ENCODE data around the gene CCDC34. TPM values are rescaled to one million over a fixed set of nuclear protein-coding genes. Genes with fewer than 3 reads are reported as not detected.

CCDC34 gene
- total RNA-seq, 2 donors from 2014 or later, result 19.7 to 20.8 TPM

DNA sequence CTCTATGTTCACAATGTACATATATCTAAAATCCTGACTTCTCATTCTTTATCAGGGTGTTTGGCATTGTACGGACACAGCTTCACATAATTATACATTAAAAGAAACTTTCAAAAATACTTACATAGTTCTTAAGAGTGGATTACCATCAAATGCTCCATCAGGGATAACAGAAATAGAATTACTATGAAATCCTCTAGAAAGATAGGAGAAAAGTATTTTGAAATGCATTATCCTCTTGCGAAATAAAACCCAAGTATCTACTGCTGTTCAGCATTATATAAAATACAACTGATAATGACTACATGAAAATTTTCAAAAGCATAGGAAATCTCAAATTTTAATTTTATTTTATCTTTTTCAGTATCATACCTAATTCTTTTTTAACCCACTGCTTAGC, 17.8 kb upstream of the CCDC34 start:
- no peaks in the 10 kb centered on the region for H3K9me3 Mint-ChIP-seq
- no peak overlapping the region for H3K27ac Mint-ChIP-seq
- H3K36me3 Mint-ChIP-seq, result no peaks in the 10 kb centered on the region
- DNase-seq (ENCODE audit: low spot score in 2 of 2), result no peak
- no peak for ATAC-seq

DNA sequence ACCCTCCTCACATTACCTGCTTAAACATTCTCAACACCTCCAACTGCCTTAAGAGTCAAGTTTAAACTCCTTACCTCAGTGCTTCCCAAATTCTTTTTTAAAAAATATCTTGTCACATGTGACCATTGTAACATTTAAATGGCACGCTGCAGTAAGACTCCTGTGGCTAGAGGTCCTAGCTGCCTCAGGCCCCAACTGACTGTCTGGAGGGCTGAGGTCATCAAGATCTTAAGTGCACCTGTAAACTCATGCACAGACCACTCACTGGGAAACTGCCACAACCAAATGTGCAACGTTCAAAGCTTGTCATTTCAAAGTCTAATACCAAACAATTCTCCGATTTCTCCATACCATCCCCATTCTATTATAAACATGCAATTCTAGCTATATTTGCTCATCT, 16.4 kb upstream of the CCDC34 start:
- no peaks in the 10 kb centered on the region for H3K36me3 Mint-ChIP-seq
- H3K9me3 Mint-ChIP-seq, result no peaks in the 10 kb centered on the region
- ATAC-seq (no peak), DNase-seq (ENCODE audit: low spot score in 2 of 2) (no peak)
- no peak overlapping the region for H3K27ac Mint-ChIP-seq

DNA sequence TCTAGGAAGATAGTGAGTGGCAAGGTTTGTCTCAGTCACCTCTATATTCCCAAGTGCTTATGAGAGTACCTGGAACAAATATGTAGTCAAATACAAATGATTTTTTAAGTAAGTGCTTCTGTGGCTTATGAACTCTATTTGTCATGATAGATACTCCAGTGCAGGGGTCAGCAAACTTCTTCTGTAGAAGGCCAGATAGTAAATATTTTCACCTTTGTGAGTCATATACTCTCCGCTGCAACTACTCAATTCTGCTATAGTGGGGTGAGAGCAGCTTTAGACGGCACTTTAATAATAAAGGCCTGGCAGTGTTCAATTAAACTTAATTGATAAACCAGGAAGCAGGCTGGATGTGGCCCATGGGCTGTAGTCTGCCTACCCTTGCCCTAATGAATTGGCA, 12.4 kb upstream of the CCDC34 start:
- no peak for ATAC-seq
- Mint-ChIP-seq H3K9me3 (no peaks in the 10 kb centered on the region), H3K27ac (no peak overlapping the region), H3K36me3 (no peaks in the 10 kb centered on the region)
- no peak for DNase-seq (ENCODE audit: low spot score in 2 of 2)

DNA sequence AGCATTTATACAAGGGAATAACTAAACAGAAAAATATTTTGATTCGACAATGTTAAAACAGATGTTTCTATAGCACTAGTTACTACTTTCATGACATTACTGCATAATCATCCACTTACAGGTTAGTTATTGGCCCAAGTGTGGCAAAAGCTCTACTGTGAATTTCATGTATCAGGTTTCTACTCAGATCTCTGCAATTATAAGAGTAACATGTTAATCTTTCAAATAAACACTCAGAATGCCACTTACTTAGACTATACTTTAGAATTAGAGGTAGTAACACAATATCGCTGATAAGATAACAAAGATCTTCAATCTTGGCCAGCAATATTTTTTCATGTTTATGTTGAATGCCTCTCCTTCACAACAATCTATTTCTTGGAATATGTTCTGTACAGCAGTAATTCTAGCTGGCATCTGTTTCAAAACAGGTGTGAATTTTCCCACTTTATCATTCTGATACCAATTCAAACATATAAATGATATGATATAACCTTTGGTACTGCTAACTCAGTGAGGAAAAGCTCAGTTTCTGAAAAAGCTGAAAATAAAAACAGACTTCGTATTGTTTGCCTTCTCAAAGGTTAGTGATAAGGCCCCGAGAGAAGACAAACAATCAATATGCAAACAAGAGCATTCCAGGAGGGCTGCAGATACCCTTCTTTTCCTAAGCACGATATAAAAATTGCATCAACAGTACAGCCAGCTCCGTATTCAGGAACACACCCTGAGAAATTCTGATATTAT, 11.0 kb upstream of the CCDC34 start:
- H3K36me3 Mint-ChIP-seq, result no peaks in the 10 kb centered on the region
- DNase-seq (ENCODE audit: low spot score in 2 of 2) (no peak), ATAC-seq (no peak)
- no peaks in the 10 kb centered on the region for H3K9me3 Mint-ChIP-seq
- H3K27ac Mint-ChIP-seq, result no peak overlapping the region

DNA sequence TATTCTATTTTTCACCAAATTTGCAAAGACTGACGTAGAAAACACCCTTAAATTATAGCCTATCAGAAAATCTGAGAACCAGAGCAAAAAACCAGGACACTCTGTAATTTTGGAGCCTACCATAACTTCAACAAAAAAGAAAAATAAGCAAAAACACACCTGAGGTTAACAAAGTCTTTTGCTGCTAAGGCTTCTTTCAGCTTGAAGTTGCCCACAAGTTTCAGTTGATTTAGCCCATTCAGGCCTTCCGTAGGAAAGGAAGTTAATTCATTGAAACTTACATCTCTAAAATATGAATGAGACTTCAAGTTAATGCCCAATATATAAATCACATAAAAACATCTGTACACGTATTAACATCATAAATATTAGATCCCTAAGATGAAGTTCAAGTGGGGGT, 10.4 kb upstream of the CCDC34 start:
- DNase-seq (ENCODE audit: low spot score in 2 of 2), result no peak
- Mint-ChIP-seq H3K36me3 (no peaks in the 10 kb centered on the region), H3K9me3 (no peaks in the 10 kb centered on the region), H3K27ac (no peak overlapping the region)
- ATAC-seq, result no peak

DNA sequence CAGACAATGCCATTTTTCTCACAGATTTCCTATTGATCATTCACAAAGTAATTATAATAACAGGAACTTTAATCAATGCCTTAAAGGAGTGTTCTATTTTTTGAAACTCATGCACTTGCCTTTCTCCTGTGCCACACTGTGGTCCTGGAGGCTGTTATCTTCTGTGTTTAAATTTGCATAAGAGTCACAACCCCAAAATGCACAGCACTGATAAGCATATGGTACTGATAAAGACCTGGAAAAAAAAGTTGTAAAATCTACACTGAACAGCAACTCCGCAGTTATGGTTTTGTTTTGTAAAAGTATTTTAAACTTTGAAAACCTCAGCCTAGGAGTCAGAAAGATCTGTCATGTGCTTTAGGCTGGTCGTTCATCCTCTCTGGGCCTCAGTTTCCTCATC, 9.1 kb upstream of the CCDC34 start:
- Mint-ChIP-seq H3K27ac (no peak overlapping the region), H3K36me3 (no peaks in the 10 kb centered on the region), H3K9me3 (no peaks in the 10 kb centered on the region)
- DNase-seq (ENCODE audit: low spot score in 2 of 2), result no peak
- no peak for ATAC-seq

DNA sequence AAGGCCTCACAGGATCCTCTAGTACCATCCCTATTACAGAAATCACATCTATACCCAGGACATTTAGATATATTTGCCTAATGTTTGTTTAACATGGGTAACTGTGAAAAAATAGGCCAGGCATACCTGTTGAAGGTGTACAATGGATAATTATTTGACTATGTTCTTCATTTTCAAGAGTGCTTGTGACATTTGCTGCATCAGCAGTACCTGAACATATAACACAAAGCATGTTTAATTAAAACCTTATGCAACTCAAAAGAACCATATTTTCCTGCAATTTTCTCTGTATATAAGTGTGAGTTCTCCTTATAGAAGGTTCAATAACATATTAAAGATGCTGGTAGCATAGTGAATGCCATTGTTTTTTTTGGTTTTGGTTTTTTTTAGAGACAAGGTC, 8.5 kb upstream of the CCDC34 start:
- no peak for ATAC-seq
- Mint-ChIP-seq H3K9me3 (no peaks in the 10 kb centered on the region), H3K36me3 (no peaks in the 10 kb centered on the region), H3K27ac (no peak overlapping the region)
- no peak for DNase-seq (ENCODE audit: low spot score in 2 of 2)

DNA sequence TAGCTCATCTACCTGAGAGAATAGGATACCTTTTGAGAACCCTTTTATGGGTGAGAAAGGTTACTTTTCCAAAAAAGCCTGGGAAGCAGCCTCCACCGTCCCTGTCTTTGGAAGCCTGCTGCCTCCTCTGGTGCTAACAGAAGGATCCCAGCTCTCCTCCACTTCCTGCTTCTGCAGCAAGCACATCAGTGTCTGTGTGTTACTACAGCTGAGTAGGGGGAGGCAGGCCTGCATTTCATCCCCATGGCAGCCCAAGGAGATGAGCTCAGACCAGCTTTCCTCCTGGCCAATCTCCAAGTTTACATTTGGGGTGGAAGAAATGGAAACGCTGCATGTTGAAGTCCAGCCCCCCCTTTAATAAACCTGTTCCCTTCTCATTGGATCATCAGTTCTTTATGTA, 7.4 kb upstream of the CCDC34 start:
- no peak overlapping the region for H3K27ac Mint-ChIP-seq
- no peaks in the 10 kb centered on the region for H3K36me3 Mint-ChIP-seq
- no peaks in the 10 kb centered on the region for H3K9me3 Mint-ChIP-seq
- DNase-seq (ENCODE audit: low spot score in 2 of 2) (no peak), ATAC-seq (no peak)

DNA sequence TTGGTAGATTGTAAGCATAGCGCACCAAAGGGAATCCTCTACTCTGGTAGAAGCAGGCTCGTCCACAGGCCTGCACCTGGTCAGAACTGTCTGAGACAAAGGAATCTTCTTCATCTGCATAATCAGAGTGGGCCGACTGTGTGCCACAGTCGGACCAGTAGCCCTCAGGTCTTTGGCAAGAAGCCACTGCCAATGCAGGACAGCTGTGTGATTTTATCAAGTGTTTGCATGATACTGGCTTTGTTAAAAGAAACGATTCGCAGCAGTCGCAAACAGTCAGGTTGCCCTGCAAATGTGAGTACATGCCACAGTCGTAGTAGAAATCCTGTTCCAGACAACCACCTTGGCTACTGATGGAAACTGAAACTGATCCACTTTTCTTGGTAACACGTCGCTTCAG, 4.9 kb upstream of the CCDC34 start:
- Mint-ChIP-seq H3K27ac (no peak overlapping the region), H3K9me3 (no peaks in the 10 kb centered on the region), H3K36me3 (peaks cover 0 to 6% of the 10 kb centered on the region in 2 donors)
- ATAC-seq (no peak), DNase-seq (ENCODE audit: low spot score in 2 of 2) (no peak)

DNA sequence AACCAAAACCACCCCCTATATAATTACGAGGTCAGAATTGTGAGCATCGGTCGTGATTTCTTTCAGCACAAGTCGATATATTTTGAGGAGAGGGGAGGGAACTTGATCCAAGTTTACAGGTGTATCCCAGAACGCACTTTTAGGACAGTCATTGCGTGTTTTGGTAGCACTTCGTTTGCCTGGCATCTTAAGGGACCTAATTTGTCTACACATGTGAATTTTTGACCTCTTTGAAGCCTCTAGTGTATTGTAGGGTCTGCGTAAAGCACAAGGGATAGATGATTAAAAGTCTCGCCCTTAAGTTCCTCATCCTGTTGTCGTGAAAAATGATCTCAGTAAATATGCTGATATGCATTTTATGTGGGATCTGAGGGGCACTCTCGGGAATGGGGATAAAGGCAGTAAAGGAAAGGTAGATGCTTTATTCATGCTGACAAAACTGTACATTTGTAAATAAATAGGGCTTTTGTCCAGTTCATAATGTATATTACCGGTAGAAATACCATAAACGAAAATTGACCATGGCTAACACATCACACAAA, 632 bp upstream of the CCDC34 start:
- peaks cover 0 to 9% of the 10 kb centered on the region in 2 donors for H3K36me3 Mint-ChIP-seq
- H3K27ac Mint-ChIP-seq, result peak overlapping the region; percentile 92 to 94
- ATAC-seq (no peak), DNase-seq (ENCODE audit: low spot score in 2 of 2) (no peak)
- H3K9me3 Mint-ChIP-seq, result no peaks in the 10 kb centered on the region

DNA sequence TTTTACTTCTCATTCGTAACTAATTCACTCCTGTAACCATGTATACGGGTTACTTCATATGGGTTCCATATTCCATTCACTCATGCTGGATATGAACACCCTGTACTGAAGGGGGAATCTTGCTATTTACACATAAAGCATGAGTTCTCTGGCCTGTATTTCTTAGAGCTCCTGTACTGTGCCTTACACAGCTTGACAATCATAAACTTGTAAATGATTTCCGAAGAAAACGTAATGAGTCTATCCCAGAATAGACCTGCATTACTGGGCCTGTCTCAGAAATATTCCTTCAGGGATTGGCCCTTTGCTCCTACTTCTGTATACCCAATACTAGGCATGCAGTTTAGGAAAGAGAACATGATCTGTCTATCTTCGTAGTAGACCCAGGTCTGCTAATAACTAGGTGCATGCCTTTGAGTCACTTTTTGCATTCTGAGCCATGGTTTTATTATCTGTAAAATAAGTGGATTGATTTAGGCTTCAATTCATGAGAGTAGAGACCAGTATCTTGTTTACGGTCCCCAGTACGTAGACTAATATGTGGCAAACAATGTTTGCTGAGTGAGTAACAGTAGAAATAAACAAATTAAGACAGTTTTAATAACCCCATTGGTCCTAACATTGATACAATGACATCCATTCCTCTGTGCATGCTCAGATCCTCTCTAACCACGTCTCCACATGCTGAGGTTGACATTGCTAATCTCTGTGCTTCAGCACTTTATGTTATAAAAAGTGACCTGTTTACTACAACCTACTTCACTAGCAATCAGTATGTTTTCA, 1.2 kb downstream of the CCDC34 start:
- DNase-seq (ENCODE audit: low spot score in 2 of 2) (no peak), ATAC-seq (no peak)
- Mint-ChIP-seq H3K27ac (peak overlapping the region; percentile 82 to 92), H3K36me3 (peaks cover 0 to 9% of the 10 kb centered on the region in 2 donors), H3K9me3 (no peaks in the 10 kb centered on the region)

DNA sequence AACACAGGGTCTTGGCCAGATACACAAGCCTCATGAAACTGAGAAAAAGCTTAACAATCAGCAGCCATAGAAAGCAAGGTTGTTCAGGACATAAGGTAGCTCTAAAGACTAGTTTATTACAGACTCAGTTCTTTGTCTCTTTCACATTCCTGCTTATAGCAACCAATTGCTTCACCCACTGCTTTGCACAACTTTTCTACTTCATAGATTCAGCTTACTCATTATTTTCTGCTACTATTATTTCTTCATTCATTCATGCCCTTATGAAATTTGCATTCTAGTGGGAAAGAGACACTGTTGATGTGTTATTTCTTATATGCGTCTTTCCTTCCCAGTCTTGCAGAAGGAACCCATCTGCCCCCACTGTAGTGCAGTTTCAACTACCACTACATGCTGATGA, 4.7 kb downstream of the CCDC34 start:
- Mint-ChIP-seq H3K27ac (no peak overlapping the region), H3K36me3 (peaks cover 0 to 8% of the 10 kb centered on the region in 2 donors), H3K9me3 (no peaks in the 10 kb centered on the region)
- ATAC-seq, result no peak
- DNase-seq (ENCODE audit: low spot score in 2 of 2), result no peak

DNA sequence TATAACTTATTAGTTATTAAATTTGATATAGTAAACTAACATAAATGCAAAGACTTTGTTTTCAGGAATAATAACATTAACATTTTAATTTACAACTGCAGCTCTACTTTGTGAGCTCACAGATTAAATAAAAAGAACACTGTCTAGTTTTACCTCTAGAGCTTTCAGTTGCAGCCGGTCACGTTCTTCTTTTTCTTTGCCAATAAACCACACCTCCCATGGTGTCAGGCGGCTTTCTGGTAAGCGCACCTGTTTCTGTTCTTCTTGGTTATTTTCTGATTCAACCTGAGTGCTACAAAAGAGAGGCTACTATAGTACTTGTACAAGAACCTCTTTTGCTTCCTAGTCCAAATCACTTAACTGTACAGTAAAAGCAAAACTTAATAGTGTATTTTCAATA, 5.8 kb downstream of the CCDC34 start:
- ATAC-seq (no peak), DNase-seq (ENCODE audit: low spot score in 2 of 2) (no peak)
- Mint-ChIP-seq H3K27ac (no peak overlapping the region), H3K9me3 (no peaks in the 10 kb centered on the region), H3K36me3 (no peaks in the 10 kb centered on the region)

DNA sequence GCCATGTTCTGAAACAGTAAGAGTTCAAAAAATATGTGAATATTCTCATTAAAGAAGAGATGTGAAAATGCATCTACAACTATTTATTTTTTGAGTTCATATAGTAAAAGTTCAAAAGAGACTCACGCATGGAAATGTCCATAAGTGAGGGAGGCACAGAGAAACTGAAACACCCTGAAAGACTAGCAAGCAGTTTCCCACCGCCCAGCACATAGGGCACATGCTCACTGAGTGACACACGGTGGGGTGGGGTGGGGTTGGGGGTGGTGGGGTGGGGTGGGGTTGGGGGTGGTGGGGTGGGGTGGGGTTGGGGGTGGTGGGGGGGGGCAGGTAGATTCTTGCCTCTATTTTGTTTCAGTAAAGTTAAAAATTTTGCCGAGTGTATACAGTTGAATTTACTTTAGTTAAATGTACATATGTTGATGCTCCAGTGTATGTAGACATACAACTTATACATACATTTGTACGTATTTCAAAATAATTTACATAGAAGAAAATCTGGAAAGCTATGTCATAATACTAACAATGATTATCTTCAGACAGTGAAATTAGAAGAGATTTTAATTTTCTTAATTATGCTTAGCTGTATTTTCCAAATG, 6.3 kb downstream of the CCDC34 start:
- Mint-ChIP-seq H3K36me3 (no peaks in the 10 kb centered on the region), H3K27ac (no peak overlapping the region)

DNA sequence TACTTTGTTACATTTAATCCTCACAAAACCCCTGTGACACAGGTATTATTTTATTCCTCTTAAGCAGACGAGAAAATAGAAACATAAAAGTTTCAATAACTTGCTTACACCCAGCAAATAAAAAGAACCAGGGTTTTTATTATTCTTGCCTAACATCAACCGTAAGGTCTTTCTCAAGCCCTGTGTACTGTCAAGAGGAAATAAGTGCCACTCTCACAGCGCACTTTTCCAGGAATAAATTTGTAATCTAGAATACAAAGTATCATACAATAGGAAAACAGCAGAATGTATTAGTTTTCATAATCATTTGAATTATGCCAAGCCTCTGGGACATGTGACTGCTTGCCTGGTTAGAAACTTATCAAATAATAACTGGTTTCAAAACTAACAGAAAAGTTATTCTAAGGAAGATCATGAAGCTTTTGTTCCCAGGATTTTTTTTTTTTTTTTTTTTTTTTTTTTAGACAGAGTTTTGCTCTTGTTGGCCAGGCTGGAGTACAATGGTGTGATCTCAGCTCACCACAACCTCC, 7.4 kb downstream of the CCDC34 start:
- Mint-ChIP-seq H3K36me3 (no peaks in the 10 kb centered on the region), H3K9me3 (no peaks in the 10 kb centered on the region), H3K27ac (no peak overlapping the region)
- ATAC-seq, result no peak
- DNase-seq (ENCODE audit: low spot score in 2 of 2), result no peak

More for the DNA sequence above, 6.3 kb downstream of the CCDC34 start:
- H3K9me3 Mint-ChIP-seq, result no peaks in the 10 kb centered on the region
- ATAC-seq, result no peak
- DNase-seq (ENCODE audit: low spot score in 2 of 2), result no peak

DNA sequence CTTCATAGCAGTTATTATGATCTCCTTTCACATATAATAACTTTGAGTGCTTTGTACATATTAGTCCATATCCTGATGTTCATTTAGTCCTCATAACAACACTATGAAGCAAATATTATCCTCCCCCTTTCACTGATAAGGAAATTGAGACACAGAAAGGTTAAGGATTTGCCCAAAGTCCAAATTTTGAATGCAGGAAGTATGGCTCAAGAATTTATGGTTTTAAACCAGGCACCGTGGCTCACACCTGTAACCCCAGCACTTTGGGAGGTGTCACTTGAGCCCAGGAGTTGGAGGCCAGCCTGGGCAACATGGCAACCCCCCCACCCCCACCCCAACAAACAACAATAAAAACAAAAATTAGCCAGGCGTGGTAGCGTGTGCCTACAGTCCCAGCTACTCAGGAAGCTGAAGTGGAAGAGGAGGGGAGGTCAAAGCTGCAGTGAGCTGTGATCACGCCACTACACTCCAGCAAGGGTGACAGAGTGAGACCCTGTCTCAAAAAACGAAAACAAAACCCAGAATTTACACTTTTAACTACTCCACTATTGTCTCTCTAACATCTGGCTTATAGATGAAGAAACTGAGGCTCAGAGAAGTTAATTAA, 8.6 kb downstream of the CCDC34 start:
- ATAC-seq, result no peak
- Mint-ChIP-seq H3K27ac (no peak overlapping the region), H3K9me3 (no peaks in the 10 kb centered on the region), H3K36me3 (no peaks in the 10 kb centered on the region)
- DNase-seq (ENCODE audit: low spot score in 2 of 2), result no peak
